Raji (cell line): ENCODE measurements around the gene ANKRD63.

Experiments
- POLR2A ChIP-seq: IDR thresholded peaks from 2 replicates; pipeline ENCODE4 v1.6.1; 2011; ENCODE audit warnings: low read depth, low read length, control low read depth; ENCODE audit not compliant: insufficient read depth

ANKRD63 gene

GRCh38 chr15:40249477-40250303 is 33.2 kb downstream of the ANKRD63 start:
- no peak for TF ChIP-seq POLR2A

GRCh38 chr15:40248006-40248783 is 34.7 kb downstream of the ANKRD63 start:
- TF ChIP-seq POLR2A = no peak

DNA sequence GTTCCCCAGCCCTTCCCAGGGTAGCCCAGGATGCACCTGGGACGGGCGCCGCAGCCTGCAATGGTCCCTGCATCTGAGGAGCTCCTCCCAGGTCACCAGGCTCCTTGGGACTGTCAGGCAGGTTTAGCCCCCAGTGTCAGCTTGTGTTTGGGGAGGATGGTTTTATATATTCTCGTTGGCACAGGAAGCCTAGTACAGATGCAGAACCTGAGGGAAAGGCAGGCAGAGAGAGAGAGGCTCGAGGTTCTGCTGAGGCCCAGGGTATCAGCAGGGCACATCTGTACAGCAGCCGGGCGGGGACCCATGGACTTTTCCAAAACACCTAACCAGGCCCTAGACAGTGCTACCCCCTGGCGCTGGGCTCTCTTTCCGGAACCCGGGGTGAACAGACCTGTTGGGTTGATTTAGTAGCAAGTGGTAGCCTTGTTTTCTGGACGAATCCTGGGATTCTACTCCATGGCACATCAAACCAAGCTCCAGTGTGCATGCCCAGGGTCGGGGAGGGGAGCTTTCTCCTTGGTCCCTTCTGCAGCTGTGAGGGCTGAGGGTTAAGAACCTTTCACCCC is 35.4 kb downstream of the ANKRD63 start:
- no peak for TF ChIP-seq POLR2A

- TF ChIP-seq POLR2A = no peak
Observed at GRCh38 chr15:40246496-40247280, 36.2 kb downstream of the ANKRD63 start.

GRCh38 chr15:40245666-40246450 is 37.0 kb downstream of the ANKRD63 start:
- TF ChIP-seq POLR2A = no peak

DNA sequence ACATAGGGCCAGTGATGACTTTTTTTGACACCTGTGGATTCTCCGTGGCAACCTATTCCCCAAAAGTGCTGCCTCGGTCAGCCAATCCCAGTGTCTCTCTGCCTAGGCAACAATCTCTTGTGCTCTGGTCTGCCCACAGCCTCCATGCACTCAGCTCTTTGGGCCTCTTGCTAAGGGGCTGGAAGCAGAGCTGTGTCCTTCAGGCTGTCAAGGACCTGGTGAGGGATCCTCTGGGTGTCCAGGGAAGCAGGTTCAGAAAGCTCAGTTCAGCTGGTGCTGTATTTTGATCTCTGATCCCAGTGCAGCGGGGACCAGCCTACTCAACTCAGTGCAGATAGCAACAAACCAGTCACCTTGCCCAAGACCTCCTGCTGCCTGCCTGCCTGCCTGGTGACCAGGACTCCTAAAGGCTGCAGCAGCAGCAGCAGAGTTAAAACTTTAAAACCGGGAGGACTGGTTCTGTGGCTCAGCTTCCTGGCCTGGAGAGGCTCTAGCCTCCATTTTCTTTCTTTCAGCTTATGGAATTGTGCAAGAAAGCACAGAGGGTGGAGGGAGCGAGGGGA is 37.8 kb downstream of the ANKRD63 start:
- TF ChIP-seq POLR2A = no peak

DNA sequence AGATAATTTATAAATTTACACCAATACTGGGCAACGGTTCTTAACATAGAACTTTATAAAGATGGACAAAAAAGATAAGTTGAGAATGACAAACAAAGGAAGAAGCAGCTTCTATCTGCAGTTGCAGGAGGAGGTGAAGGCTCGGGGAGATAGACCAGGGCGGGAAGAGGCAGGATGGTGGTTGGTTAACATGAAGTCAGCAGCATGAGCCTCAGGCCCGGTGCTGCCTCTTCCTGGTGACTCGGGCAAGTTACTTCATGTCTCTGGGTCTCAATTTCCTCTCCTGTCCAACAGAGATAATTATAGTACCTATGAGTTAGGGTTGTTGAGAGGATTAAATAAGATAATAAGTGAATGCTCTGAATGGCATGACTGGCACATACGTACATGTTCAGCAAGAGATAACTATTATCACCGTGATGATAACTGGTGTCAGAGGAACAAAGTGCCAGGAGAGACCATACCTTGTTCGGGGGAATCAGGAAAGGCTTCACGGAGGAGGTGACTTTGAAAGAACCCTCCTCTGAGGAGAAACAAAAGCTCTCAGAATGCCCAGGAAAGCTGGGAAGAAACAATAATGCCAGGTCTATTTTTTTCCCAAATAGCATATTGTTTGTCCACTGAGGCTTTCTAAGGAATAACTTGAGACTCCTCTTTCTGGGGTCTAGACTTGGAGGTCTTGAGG is 39.6 kb downstream of the ANKRD63 start:
- TF ChIP-seq POLR2A = no peak

GRCh38 chr15:40242601-40243000 is 40.3 kb downstream of the ANKRD63 start:
- TF ChIP-seq POLR2A = no peak

DNA sequence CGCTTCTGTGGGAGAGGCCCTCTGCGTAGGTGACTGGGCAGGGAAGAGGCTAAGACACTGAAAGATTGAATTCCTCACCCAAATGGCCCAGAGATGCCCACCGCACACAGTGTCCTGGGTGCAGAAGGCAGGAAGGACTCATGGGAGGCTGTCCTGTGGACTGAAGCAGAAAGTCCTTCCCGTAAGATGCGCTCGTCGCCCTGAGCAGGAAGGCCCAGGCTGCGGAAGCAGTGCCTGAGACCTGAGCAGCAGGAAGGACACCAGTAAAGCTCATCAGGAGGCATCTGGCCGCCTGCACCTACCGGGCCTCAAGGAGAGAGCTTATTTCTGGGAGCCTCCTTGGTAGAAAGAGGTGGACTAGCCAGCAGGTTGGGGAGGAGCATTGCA is 40.7 kb downstream of the ANKRD63 start:
- TF ChIP-seq POLR2A = no peak

- TF ChIP-seq POLR2A = no peak
Observed at GRCh38 chr15:40241269-40242212, 41.3 kb downstream of the ANKRD63 start.

DNA sequence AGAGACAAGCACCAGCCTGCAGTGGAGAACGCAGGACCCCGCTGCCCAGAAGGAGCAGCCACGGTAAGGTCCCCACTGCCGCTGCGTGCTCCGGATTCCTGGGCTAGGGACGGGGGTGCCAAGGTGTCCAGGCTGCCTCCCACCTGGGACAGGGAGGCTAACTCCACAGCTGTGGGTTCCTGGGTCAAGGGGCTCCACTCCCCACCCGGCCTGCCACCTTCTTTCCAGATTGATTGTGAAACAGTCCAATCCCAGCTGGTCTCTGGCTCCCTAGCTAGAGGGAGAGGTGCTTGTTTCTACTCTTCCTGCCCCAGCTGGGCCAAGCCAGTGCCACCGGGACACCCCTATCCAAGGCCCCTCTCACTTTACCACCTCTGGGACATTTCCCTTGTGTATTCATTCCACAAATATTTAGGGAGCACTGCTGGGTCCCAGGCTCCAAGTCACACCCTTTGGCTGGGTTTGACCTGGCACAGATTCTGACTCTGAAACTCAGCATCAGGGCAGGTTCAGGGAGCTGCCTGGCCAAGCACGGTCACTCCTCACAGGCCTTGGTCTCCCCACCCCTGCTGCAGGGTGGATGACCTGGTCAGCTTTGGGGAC is 42.1 kb downstream of the ANKRD63 start:
- TF ChIP-seq POLR2A = no peak
